K562 (cell line): ENCODE data around the gene GOLGA2. TPM values are rescaled to one million over a fixed set of nuclear protein-coding genes. Genes with fewer than 3 reads are reported as not detected.

ENCODE experiments used
- CBX8 ChIP-seq: fragments of 200-600 bp; sonication (generic); IDR thresholded peaks from 2 replicates; pipeline ENCODE4 v1.6.1; 2012; ENCODE audit warnings: borderline replicate concordance, mixed run types, low read depth, mild to moderate bottlenecking, moderate library complexity, mixed read lengths, low read length, control low read depth, inconsistent platforms; ENCODE audit not compliant: poor library complexity, severe bottlenecking; ENCODE audit errors: extremely low read depth
- CREBBP ChIP-seq: IDR thresholded peaks from one replicate; pipeline ENCODE4 v1.6.1; 2012; ENCODE audit warnings: low read depth, mild to moderate bottlenecking, control low read depth, inconsistent platforms, low read length
- ETS2 ChIP-seq: IDR thresholded peaks from 2 replicates; pipeline ENCODE4 v1.6.1; 2016; ENCODE audit warnings: borderline replicate concordance, missing genetic modification characterization, mild to moderate bottlenecking, moderate library complexity, missing compliant biosample characterization; ENCODE audit not compliant: poor library complexity, severe bottlenecking
- HNRNPL ChIP-seq: fragments of 200-400 bp; formaldehyde crosslinking; IDR thresholded peaks from 2 replicates; pipeline ENCODE4 v1.6.1; 2017; ENCODE audit warnings: low read depth, mild to moderate bottlenecking, low read length
- KAT7 ChIP-seq: sonication (generic); formaldehyde crosslinking; IDR thresholded peaks from 2 replicates; pipeline ENCODE4 v1.8.0; 2022; ENCODE audit warnings: missing genetic modification reagents, mild to moderate bottlenecking, borderline replicate concordance
- NFXL1 ChIP-seq: fragments of 450-650 bp; formaldehyde crosslinking; IDR thresholded peaks from 2 replicates; pipeline ENCODE4 v1.4.0; 2021; ENCODE audit warnings: mild to moderate bottlenecking
- NR4A1 ChIP-seq, 2 experiments: fragments of 250-450 bp in 1 of 2; fragments of 450-650 bp in 1 of 2; sonication (Bioruptor Pico) in 1 of 2; IDR thresholded peaks; 2 replicates each; pipeline versions ENCODE4 v1.4.0 to v1.6.1; 2016 to 2020; ENCODE audit warnings: mild to moderate bottlenecking in 2 of 2, missing compliant biosample characterization in 1 of 2, missing genetic modification characterization in 1 of 2, moderate library complexity in 1 of 2
- SRSF1 ChIP-seq: fragments of 200-400 bp; formaldehyde crosslinking; IDR thresholded peaks from 2 replicates; pipeline ENCODE4 v1.6.1; 2017; ENCODE audit warnings: mild to moderate bottlenecking, low read depth, low read length, moderate library complexity
- ZC3H11A ChIP-seq: IDR thresholded peaks from 2 replicates; pipeline ENCODE4 v1.6.1; 2012; ENCODE audit warnings: low read depth, low read length, improper control_type of control experiment
- polyA plus RNA-seq, 8 experiments: library from polyadenylated mRNA; depleted of rRNA in 4 of 8; stranded (reverse) in 5 of 8; unstranded in 3 of 8; fragments of >200 nt; fragmentation: Nextera tagmentation in 2 of 8; fragmentation: Illumina TruSeq in 1 of 8; extraction: Ambion mirVana in 2 of 8; extraction: Trizol in 1 of 8; gene quantifications; 2 replicates each; pipeline versions ENCODE4 v1.2.1 to v1.2.3, GENCODE V29; 2011 to 2014; ENCODE audit warnings: inconsistent platforms in 1 of 8, missing spikeins in 1 of 8
- total RNA-seq, 7 experiments: library from RNA; depleted of rRNA in 6 of 7; stranded (reverse); fragments of >200 nt in 6 of 7; fragmentation: Illumina TruSeq in 2 of 7; extraction: Trizol in 2 of 7; gene quantifications; 2 replicates each; pipeline versions ENCODE4 v1.2.1 to v1.2.3, GENCODE V29; 2011 to 2021; ENCODE audit warnings: low replicate concordance in 1 of 7
- TF ChIP-seq, protein P1 (sequence below): fragments of 450-650 bp; formaldehyde crosslinking; IDR thresholded peaks from 2 replicates; pipeline ENCODE4 v1.4.0; 2020; ENCODE audit warnings: mild to moderate bottlenecking, moderate library complexity
- TF ChIP-seq, protein P2 (sequence below): fragments of 150-350 bp; IDR thresholded peaks from 2 replicates; pipeline ENCODE4 v1.6.1; 2014; ENCODE audit warnings: low read depth, mild to moderate bottlenecking, low read length, borderline replicate concordance
- TF ChIP-seq, protein P3 (sequence below), 3 experiments: fragments of 200-800 bp in 1 of 3; fragments of 250-450 bp in 1 of 3; fragments of 450-650 bp in 1 of 3; sonication (Bioruptor Pico) in 1 of 3; sonication (Bioruptor generic) in 1 of 3; formaldehyde crosslinking in 1 of 3; IDR thresholded peaks; 2 replicates each; pipeline versions ENCODE4 v1.6.1 to v1.8.0; 2016 to 2022; ENCODE audit warnings: mild to moderate bottlenecking in 2 of 3, missing genetic modification characterization in 2 of 3, missing compliant biosample characterization in 1 of 3, moderate library complexity in 1 of 3

The GOLGA2 gene
- total and polyA plus RNA-seq, 9 of the 15 experiments (the other 6 are each of a cell fraction or from before 2014, with no cell fraction given): 15.7 to 138 (median 76.0) TPM

DNA sequence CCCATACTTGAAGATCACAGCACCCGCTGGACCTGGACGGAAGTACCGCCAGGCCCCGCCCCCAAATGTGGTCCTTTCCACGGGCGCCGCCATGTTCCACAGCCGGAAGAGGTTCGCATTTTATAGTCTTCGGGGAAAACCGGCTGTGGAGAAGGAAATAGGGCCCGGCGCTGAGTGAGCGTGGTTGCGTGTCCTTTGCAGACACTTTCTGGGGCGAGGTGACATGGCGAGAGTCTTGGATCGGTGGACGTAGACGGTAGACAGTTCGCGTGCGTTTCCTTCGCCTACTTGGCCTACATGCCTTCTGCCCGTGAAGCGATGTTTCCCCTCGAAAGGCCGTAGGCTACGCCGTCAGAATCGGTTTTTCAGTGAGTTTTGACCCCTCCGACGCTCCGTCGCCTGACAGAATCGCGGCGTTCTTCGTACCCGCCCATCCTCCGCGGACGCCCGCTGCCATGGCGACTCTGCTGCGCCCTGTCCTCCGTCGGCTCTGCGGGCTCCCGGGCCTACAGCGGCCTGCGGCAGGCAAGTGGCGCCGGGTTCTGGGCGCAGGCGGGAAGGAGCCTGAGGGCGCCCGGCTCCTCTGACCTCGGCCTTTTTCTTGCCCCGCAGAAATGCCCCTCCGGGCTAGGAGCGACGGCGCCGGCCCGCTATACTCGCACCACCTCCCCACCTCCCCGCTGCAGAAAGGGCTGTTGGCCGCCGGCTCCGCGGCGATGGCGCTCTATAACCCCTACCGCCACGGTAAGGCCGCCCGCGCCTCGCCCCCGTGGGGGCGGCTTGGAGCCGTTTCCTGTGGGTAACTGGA is 46.8 kb upstream of the GOLGA2 start, which contains the start of the genes COQ4 and TRUB2 (continued):
- TF ChIP-seq, protein P1, sequence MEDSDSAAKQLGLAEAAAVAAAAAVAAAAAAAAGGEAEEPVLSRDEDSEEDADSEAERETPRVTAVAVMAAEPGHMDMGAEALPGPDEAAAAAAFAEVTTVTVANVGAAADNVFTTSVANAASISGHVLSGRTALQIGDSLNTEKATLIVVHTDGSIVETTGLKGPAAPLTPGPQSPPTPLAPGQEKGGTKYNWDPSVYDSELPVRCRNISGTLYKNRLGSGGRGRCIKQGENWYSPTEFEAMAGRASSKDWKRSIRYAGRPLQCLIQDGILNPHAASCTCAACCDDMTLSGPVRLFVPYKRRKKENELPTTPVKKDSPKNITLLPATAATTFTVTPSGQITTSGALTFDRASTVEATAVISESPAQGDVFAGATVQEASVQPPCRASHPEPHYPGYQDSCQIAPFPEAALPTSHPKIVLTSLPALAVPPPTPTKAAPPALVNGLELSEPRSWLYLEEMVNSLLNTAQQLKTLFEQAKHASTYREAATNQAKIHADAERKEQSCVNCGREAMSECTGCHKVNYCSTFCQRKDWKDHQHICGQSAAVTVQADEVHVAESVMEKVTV (CRISPR knock-in tag): peak; percentile 5; the same call in 1 of the 2 replicates
- TF ChIP-seq, protein P2, sequence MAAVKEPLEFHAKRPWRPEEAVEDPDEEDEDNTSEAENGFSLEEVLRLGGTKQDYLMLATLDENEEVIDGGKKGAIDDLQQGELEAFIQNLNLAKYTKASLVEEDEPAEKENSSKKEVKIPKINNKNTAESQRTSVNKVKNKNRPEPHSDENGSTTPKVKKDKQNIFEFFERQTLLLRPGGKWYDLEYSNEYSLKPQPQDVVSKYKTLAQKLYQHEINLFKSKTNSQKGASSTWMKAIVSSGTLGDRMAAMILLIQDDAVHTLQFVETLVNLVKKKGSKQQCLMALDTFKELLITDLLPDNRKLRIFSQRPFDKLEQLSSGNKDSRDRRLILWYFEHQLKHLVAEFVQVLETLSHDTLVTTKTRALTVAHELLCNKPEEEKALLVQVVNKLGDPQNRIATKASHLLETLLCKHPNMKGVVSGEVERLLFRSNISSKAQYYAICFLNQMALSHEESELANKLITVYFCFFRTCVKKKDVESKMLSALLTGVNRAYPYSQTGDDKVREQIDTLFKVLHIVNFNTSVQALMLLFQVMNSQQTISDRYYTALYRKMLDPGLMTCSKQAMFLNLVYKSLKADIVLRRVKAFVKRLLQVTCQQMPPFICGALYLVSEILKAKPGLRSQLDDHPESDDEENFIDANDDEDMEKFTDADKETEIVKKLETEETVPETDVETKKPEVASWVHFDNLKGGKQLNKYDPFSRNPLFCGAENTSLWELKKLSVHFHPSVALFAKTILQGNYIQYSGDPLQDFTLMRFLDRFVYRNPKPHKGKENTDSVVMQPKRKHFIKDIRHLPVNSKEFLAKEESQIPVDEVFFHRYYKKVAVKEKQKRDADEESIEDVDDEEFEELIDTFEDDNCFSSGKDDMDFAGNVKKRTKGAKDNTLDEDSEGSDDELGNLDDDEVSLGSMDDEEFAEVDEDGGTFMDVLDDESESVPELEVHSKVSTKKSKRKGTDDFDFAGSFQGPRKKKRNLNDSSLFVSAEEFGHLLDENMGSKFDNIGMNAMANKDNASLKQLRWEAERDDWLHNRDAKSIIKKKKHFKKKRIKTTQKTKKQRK: 0 out of 2 replicates have a peak, but pooled peaks have one; percentile 44
- peak; percentile 85; the same call in 1 of the 2 replicates for TF ChIP-seq SRSF1
- TF ChIP-seq ETS2 (tag): peak; percentile 70
- no peak for TF ChIP-seq KAT7
- no peak for TF ChIP-seq HNRNPL
- TF ChIP-seq ZC3H11A: peak; percentile 98
- TF ChIP-seq CREBBP: no peak
- TF ChIP-seq NR4A1 (CRISPR knock-in tag; IDR thresholded peaks at IDR 0.05): peak; percentile 91; the same call in 1 of the 2 replicates
- peak; percentile 96 for TF ChIP-seq NR4A1 (tag; IDR thresholded peaks at IDR 0.05)
- TF ChIP-seq NFXL1 (CRISPR knock-in tag): 0 out of 2 replicates have a peak, but pooled peaks have one; percentile 44
- no peak for TF ChIP-seq CBX8
- TF ChIP-seq, protein P3, sequence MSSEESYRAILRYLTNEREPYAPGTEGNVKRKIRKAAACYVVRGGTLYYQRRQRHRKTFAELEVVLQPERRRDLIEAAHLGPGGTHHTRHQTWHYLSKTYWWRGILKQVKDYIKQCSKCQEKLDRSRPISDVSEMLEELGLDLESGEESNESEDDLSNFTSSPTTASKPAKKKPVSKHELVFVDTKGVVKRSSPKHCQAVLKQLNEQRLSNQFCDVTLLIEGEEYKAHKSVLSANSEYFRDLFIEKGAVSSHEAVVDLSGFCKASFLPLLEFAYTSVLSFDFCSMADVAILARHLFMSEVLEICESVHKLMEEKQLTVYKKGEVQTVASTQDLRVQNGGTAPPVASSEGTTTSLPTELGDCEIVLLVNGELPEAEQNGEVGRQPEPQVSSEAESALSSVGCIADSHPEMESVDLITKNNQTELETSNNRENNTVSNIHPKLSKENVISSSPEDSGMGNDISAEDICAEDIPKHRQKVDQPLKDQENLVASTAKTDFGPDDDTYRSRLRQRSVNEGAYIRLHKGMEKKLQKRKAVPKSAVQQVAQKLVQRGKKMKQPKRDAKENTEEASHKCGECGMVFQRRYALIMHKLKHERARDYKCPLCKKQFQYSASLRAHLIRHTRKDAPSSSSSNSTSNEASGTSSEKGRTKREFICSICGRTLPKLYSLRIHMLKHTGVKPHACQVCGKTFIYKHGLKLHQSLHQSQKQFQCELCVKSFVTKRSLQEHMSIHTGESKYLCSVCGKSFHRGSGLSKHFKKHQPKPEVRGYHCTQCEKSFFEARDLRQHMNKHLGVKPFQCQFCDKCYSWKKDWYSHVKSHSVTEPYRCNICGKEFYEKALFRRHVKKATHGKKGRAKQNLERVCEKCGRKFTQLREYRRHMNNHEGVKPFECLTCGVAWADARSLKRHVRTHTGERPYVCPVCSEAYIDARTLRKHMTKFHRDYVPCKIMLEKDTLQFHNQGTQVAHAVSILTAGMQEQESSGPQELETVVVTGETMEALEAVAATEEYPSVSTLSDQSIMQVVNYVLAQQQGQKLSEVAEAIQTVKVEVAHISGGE (CRISPR knock-in tag; IDR thresholded peaks at IDR 0.05): peak in 2 of 3 experiments; percentile 99; a peak in 4 of 6 replicates
